Measurements from ENCODE around the gene C17orf50. TPM values are rescaled to one million over a fixed set of nuclear protein-coding genes. Genes with fewer than 3 reads are reported as not detected.

Gene C17orf50
- total RNA-seq, 1 experiment from 2014 or later: not detected

DNA sequence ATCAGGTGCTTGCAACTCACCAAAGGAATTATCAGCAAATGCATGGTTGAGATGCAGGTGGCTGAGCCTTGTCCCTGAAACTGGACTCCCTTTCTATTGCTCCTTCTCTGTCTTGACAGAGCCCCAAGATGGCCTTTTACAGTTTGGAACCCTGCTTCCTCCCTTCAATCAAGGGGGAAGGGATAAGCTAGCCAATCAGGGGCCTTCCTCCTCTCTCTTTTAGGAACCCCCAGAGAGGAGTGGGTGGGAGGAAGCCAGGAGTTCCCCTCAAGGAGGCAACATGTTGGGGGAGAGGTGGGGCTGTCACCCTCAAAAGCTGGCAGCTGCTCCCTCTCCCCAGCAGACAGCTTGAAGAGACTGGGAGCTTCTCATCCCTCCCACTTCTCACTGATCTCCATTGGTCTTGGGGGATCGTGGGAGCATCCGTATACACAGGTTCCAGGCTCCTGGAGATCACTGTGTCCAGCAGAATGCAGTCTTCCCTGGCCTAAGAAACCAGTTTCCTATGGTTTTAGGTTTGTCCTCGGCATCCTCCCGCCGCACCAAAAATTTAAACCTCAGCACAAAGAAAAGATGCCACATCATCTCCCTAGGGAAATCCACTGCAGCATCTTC, 22.1 kb upstream of the C17orf50 start:
- no peak for ATAC-seq
- no peaks in the 10 kb centered on the region for H3K9me3 ChIP-seq (ENCODE audit: control insufficient read depth in 1 of 2, insufficient read depth in 1 of 2, low read depth in 1 of 2, low read length in 2 of 2)
- no peaks in the 10 kb centered on the region for H3K79me2 ChIP-seq (ENCODE audit: insufficient read depth, low read length)
- no peaks in the 10 kb centered on the region for H3K36me3 ChIP-seq (ENCODE audit: control insufficient read depth in 1 of 2, insufficient read depth in 2 of 2, low read length in 2 of 2)
- no peak overlapping the region for H3K9ac ChIP-seq (ENCODE audit: low read length)
- no peak overlapping the region for H2AFZ ChIP-seq (ENCODE audit: low read depth, low read length, poor library complexity, severe bottlenecking)
- BruUV-seq (replicated peaks): no TSS peak
- no peaks in the 10 kb centered on the region for H4K20me1 ChIP-seq (ENCODE audit: insufficient read depth)
- POLR2A ChIA-PET: no interaction called here
- CTCF ChIA-PET: no interaction called here
- intact Hi-C loops (cut with micrococcal nuclease): no loop called here
- H3K4me1 ChIP-seq (ENCODE audit: control insufficient read depth in 1 of 2, insufficient read depth in 2 of 2, low read length in 2 of 2): no peaks in the 10 kb centered on the region
- H3K4me3 ChIP-seq (replicated peaks in 1 of 2; ENCODE audit: low read depth in 1 of 2, low read length in 2 of 2): no peak overlapping the region
- no peaks in the 10 kb centered on the region for H3K9me2 ChIP-seq (ENCODE audit: insufficient read depth)
- H3K27me3 ChIP-seq (ENCODE audit: insufficient read depth, low read length): no peaks in the 10 kb centered on the region
- RAD21 ChIA-PET (ENCODE audit: low non-redundant PET in 1 of 2, low total read pairs in 2 of 2, uncharacterized antibody in 2 of 2, unreplicated experiment in 2 of 2): no interaction called here
- TF ChIP-seq, protein P1, sequence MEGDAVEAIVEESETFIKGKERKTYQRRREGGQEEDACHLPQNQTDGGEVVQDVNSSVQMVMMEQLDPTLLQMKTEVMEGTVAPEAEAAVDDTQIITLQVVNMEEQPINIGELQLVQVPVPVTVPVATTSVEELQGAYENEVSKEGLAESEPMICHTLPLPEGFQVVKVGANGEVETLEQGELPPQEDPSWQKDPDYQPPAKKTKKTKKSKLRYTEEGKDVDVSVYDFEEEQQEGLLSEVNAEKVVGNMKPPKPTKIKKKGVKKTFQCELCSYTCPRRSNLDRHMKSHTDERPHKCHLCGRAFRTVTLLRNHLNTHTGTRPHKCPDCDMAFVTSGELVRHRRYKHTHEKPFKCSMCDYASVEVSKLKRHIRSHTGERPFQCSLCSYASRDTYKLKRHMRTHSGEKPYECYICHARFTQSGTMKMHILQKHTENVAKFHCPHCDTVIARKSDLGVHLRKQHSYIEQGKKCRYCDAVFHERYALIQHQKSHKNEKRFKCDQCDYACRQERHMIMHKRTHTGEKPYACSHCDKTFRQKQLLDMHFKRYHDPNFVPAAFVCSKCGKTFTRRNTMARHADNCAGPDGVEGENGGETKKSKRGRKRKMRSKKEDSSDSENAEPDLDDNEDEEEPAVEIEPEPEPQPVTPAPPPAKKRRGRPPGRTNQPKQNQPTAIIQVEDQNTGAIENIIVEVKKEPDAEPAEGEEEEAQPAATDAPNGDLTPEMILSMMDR (IDR thresholded peaks at IDR 0.05 in 2 of 3, conservative IDR thresholded peaks at IDR 0.05 in 1 of 3; ENCODE audit: borderline replicate concordance in 1 of 3, insufficient read depth in 1 of 3, low read depth in 2 of 3, low read length in 2 of 3): no peak
- no peak overlapping the region for H3K27ac ChIP-seq (ENCODE audit: low read depth, low read length)
- DNase-seq (ENCODE audit: low read depth, low spot score): no peak
- no peak overlapping the region for H3K4me2 ChIP-seq (ENCODE audit: low read length)

DNA sequence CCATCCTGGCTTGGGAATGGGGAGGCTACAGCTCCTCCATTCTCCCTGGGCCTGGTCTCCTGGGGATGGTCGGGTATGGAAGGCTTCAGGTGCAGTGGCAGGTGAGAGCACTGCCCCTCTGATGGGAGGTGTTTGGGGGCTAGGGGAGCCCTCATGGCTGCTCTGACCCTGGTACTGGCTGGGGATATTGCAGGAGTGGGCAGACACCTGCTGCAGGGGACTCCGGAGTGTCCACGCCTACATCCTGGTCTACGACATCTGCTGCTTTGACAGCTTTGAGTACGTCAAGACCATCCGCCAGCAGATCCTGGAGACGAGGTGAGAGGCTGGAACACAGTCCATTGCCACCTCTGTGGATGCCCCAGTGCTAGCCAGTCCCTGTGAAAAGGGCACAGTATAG, 20.5 kb upstream of the C17orf50 start:
- Histone ChIP-seq H3K27me3 (ENCODE audit: insufficient read depth, low read length) (no peaks in the 10 kb centered on the region), H3K4me2 (ENCODE audit: low read length) (no peak overlapping the region), H3K36me3 (ENCODE audit: control insufficient read depth in 1 of 2, insufficient read depth in 2 of 2, low read length in 2 of 2) (no peaks in the 10 kb centered on the region), H3K79me2 (ENCODE audit: insufficient read depth, low read length) (no peaks in the 10 kb centered on the region), H3K4me3 (replicated peaks in 1 of 2; ENCODE audit: low read depth in 1 of 2, low read length in 2 of 2) (no peak overlapping the region), H3K9ac (ENCODE audit: low read length) (no peak overlapping the region), H3K9me2 (ENCODE audit: insufficient read depth) (no peaks in the 10 kb centered on the region), H2AFZ (ENCODE audit: low read depth, low read length, poor library complexity, severe bottlenecking) (no peak overlapping the region), H3K9me3 (ENCODE audit: control insufficient read depth in 1 of 2, insufficient read depth in 1 of 2, low read depth in 1 of 2, low read length in 2 of 2) (no peaks in the 10 kb centered on the region), H3K27ac (ENCODE audit: low read depth, low read length) (no peak overlapping the region), H3K4me1 (ENCODE audit: control insufficient read depth in 1 of 2, insufficient read depth in 2 of 2, low read length in 2 of 2) (no peaks in the 10 kb centered on the region), H4K20me1 (ENCODE audit: insufficient read depth) (no peaks in the 10 kb centered on the region)
- DNase-seq (ENCODE audit: low read depth, low spot score): no peak
- no TSS peak for BruUV-seq (replicated peaks)
- no peak for TF ChIP-seq ZNF274 (IDR thresholded peaks at IDR 0.05; ENCODE audit: low read depth, low read length)
- no peak for TF ChIP-seq EZH2phosphoT487 (IDR thresholded peaks at IDR 0.05; ENCODE audit: borderline replicate concordance)
- no peak for TF ChIP-seq CEBPB (IDR thresholded peaks at IDR 0.05; ENCODE audit: low read depth)
- TF ChIP-seq TCF7L2 (IDR thresholded peaks at IDR 0.05; ENCODE audit: borderline replicate concordance, extremely low read depth, insufficient read depth, insufficient read length): no peak
- no peak for TF ChIP-seq SIN3A (IDR thresholded peaks at IDR 0.05; ENCODE audit: low read depth)
- TF ChIP-seq EZH2 (IDR thresholded peaks at IDR 0.05): no peak
- POLR2A ChIA-PET: no interaction called here
- intact Hi-C loops (cut with micrococcal nuclease): loop anchor here (10.0 kb wide), 2 partner anchors 1195 to 1315 kb away; no protein-coding TSS in a partner anchor
- CTCF ChIA-PET: interaction anchor here (1.1 kb wide), 1 partner anchor 24 kb away, joined by 3 read pairs; no protein-coding TSS in a partner anchor
- ATAC-seq: no peak
- RAD21 ChIA-PET (ENCODE audit: low non-redundant PET in 1 of 2, low total read pairs in 2 of 2, uncharacterized antibody in 2 of 2, unreplicated experiment in 2 of 2): no interaction called here

All from HCT116 (cell line).